K562 (cell line): Measurements from ENCODE around the gene MYH15. TPM values are rescaled to one million over a fixed set of nuclear protein-coding genes. Genes with fewer than 3 reads are reported as not detected.

ENCODE experiments used
- ATAC-seq: fragments of 200-7000 bp; cut with Tn5 transposase; 3 replicates; pipeline ENCODE4 v1.9.1; 2020; ENCODE audit warnings: moderate library complexity
- BruUV-seq: library from RNA; stranded (reverse); fragments of 400-500 nt; replicated peaks from 2 replicates; lab custom pipeline; 2021; lab: Mats Ljungman, UMichigan
- CTCF ChIA-PET: fragments of 300-600 bp; formaldehyde crosslinking; extraction: SDS; loops from one replicate; lab custom pipeline; 2021; ENCODE audit warnings: low intra/inter-chr PET ratio; lab: Yijun Ruan, JAX
- POLR2A ChIA-PET: fragments of 300-600, 350-650 bp; sonication (Branson Sonifier 250); formaldehyde crosslinking; extraction: SDS; loops from one replicate; lab custom pipeline; 2021; ENCODE audit warnings: antibody characterized with exemption, inconsistent platforms; lab: Yijun Ruan, JAX
- DNase-seq, 4 experiments: peaks; one replicate each; pipeline versions ENCODE4 v3.0.0 to v3.0.0-alpha.2; 2011 to 2018; ENCODE audit warnings: low spot score in 3 of 4, mixed read lengths in 3 of 4; ENCODE audit errors: extremely low read depth in 1 of 4
- FAIRE-seq: peaks from 2 replicates; lab custom pipeline; 2011; peaks lifted over from hg19 to GRCh38; lab: Jason Lieb, UNC
- H2AFZ ChIP-seq: 2 replicates; pipeline ENCODE4 v1.6.0; 2011; ENCODE audit warnings: low read depth, low read length, control low read depth, inconsistent platforms
- H3K27ac ChIP-seq: fragments of 200-600 bp; 3 replicates; pipeline ENCODE4 v1.8.0; 2011; ENCODE audit warnings: low read depth, mild to moderate bottlenecking, control low read depth, inconsistent platforms, low read length, moderate library complexity, mixed read lengths; ENCODE audit errors: extremely low read depth
- H3K27me3 ChIP-seq, 2 experiments: fragments of 300-600 bp in 1 of 2; 2 replicates in 1 of 2; 3 replicates in 1 of 2; pipeline versions ENCODE4 v1.6.0 to v1.8.0; 2011; ENCODE audit warnings: inconsistent platforms in 2 of 2, low read length in 2 of 2, mild to moderate bottlenecking in 1 of 2, mixed read lengths in 1 of 2, moderate library complexity in 1 of 2; ENCODE audit not compliant: control insufficient read depth in 2 of 2, insufficient read depth in 2 of 2
- H3K36me3 ChIP-seq: fragments of 300-600 bp; 3 replicates; pipeline ENCODE4 v1.8.0; 2011; ENCODE audit warnings: mild to moderate bottlenecking, low read length, inconsistent platforms; ENCODE audit not compliant: control insufficient read depth, insufficient read depth
- H3K4me1 ChIP-seq, 2 experiments: fragments of 200-600 bp in 1 of 2; replicated peaks in 1 of 2; 2 replicates in 1 of 2; 3 replicates in 1 of 2; pipeline versions ENCODE4 v1.5.1 to v1.8.0; 2011; ENCODE audit warnings: inconsistent platforms in 2 of 2, low read length in 2 of 2, mild to moderate bottlenecking in 1 of 2, mixed read lengths in 1 of 2, moderate library complexity in 1 of 2; ENCODE audit not compliant: control insufficient read depth in 2 of 2, insufficient read depth in 2 of 2
- H3K4me2 ChIP-seq: 2 replicates; pipeline ENCODE4 v1.6.1; 2011; ENCODE audit warnings: low read length, control low read depth, inconsistent platforms, mixed read lengths; ENCODE audit not compliant: insufficient read depth
- H3K4me3 ChIP-seq: fragments of 200-600 bp; sonication (generic), shearing (Covaris generic); 2 replicates; pipeline ENCODE4 v1.5.1; 2016; ENCODE audit warnings: control low read depth, inconsistent platforms
- H3K79me2 ChIP-seq: fragments of 200-600 bp; 3 replicates; pipeline ENCODE4 v1.8.0; 2011; ENCODE audit warnings: low read length, inconsistent platforms; ENCODE audit not compliant: control insufficient read depth, insufficient read depth
- H3K9ac ChIP-seq, 2 experiments: 2 replicates each; pipeline versions ENCODE4 v1.6.0 to v1.6.1; 2011; ENCODE audit warnings: low read depth in 2 of 2, low read length in 2 of 2, control low read depth in 1 of 2, inconsistent platforms in 1 of 2, mild to moderate bottlenecking in 1 of 2, mixed read lengths in 1 of 2; ENCODE audit not compliant: insufficient read depth in 1 of 2
- H3K9me1 ChIP-seq: one replicate; pipeline ENCODE4 v1.6.0; 2011; ENCODE audit warnings: inconsistent platforms, mild to moderate bottlenecking, low read length, moderate library complexity; ENCODE audit not compliant: control insufficient read depth, insufficient read depth
- H3K9me3 ChIP-seq: replicated peaks from 2 replicates; pipeline ENCODE4 v1.5.1; 2011; ENCODE audit warnings: low read depth, low read length, inconsistent platforms; ENCODE audit not compliant: control insufficient read depth, insufficient read depth
- H4K20me1 ChIP-seq: replicated peaks from 2 replicates; pipeline ENCODE4 v1.6.1; 2011; ENCODE audit warnings: low read length, inconsistent platforms, mixed read lengths; ENCODE audit not compliant: control insufficient read depth, insufficient read depth
- GATAD2B ChIP-seq: fragments of 450-650 bp; IDR thresholded peaks from 2 replicates; pipeline ENCODE4 v1.6.1; 2017; ENCODE audit warnings: mild to moderate bottlenecking, borderline replicate concordance
- HMGN3 ChIP-seq: IDR thresholded peaks from 2 replicates; pipeline ENCODE4 v1.6.1; 2011; ENCODE audit warnings: borderline replicate concordance, low read depth, mild to moderate bottlenecking, mixed read lengths, low read length; ENCODE audit not compliant: insufficient read length; ENCODE audit errors: extremely low read depth
- IRF2 ChIP-seq: sonication (generic); formaldehyde crosslinking; IDR thresholded peaks from 2 replicates; pipeline ENCODE4 v1.8.1; 2022; ENCODE audit warnings: mild to moderate bottlenecking, missing genetic modification reagents
- KAT7 ChIP-seq: sonication (generic); formaldehyde crosslinking; IDR thresholded peaks from 2 replicates; pipeline ENCODE4 v1.8.0; 2022; ENCODE audit warnings: missing genetic modification reagents, mild to moderate bottlenecking, borderline replicate concordance
- NONO ChIP-seq, 2 experiments: fragments of 200-400 bp in 1 of 2; fragments of 450-650 bp in 1 of 2; formaldehyde crosslinking in 1 of 2; IDR thresholded peaks; 2 replicates each; pipeline ENCODE4 v1.6.1; 2017; ENCODE audit warnings: low read depth in 2 of 2, mild to moderate bottlenecking in 2 of 2, moderate library complexity in 2 of 2, low read length in 1 of 2
- ZEB2 ChIP-seq: fragments of 450-650 bp; IDR thresholded peaks from 2 replicates; pipeline ENCODE4 v1.6.1; 2016
- ZKSCAN8 ChIP-seq: fragments of 200-800 bp; sonication (Bioruptor generic); IDR thresholded peaks from 2 replicates; pipeline ENCODE4 v1.6.1; 2016; ENCODE audit warnings: missing genetic modification characterization, missing compliant biosample characterization
- ZNF785 ChIP-seq: fragments of 250-450 bp; sonication (Bioruptor Pico); IDR thresholded peaks from 2 replicates; pipeline ENCODE4 v1.4.0; 2020; ENCODE audit warnings: mild to moderate bottlenecking
- ZNF830 ChIP-seq: fragments of 250-450 bp; sonication (Bioruptor Pico); IDR thresholded peaks from 2 replicates; pipeline ENCODE4 v1.5.0; 2021; ENCODE audit warnings: mild to moderate bottlenecking
- ZSCAN29 ChIP-seq: fragments of 450-650 bp; IDR thresholded peaks from 2 replicates; pipeline ENCODE4 v1.6.1; 2017
- WGBS: fragments of 100-300 bp; shearing (Covaris generic); methylation state at CpG from one replicate; pipeline ENCODE4 v1.1.6; 2016; ENCODE audit warnings: low coverage, mixed read lengths; ENCODE audit not compliant: insufficient coverage; ENCODE audit errors: missing lambda C conversion rate; 5-methylcytosine and 5-hydroxymethylcytosine counted together
- in situ Hi-C: fragments of 300-500 bp; cut with MboI; formaldehyde crosslinking; loops from 4 replicates; pipeline ENCODE4 v1.15.0; 2018; ENCODE audit warnings: inconsistent platforms, mixed read lengths
- intact Hi-C: fragments of 100-400 bp; cut with micrococcal nuclease; formaldehyde crosslinking; loops from 2 replicates; pipeline ENCODE4 v1.14.2; 2022
- polyA plus RNA-seq, 8 experiments: library from polyadenylated mRNA; depleted of rRNA in 4 of 8; stranded (reverse) in 5 of 8; unstranded in 3 of 8; fragments of >200 nt; fragmentation: Nextera tagmentation in 2 of 8; fragmentation: Illumina TruSeq in 1 of 8; extraction: Ambion mirVana in 2 of 8; extraction: Trizol in 1 of 8; gene quantifications; 2 replicates each; pipeline versions ENCODE4 v1.2.1 to v1.2.3, GENCODE V29; 2011 to 2014; ENCODE audit warnings: inconsistent platforms in 1 of 8, missing spikeins in 1 of 8
- total RNA-seq, 7 experiments: library from RNA; depleted of rRNA in 6 of 7; stranded (reverse); fragments of >200 nt in 6 of 7; fragmentation: Illumina TruSeq in 2 of 7; extraction: Trizol in 2 of 7; gene quantifications; 2 replicates each; pipeline versions ENCODE4 v1.2.1 to v1.2.3, GENCODE V29; 2011 to 2021; ENCODE audit warnings: low replicate concordance in 1 of 7
- TF ChIP-seq, protein P1 (sequence below): IDR thresholded peaks from 2 replicates; pipeline ENCODE4 v1.6.1; 2012; ENCODE audit warnings: low read depth, low read length, improper control_type of control experiment, borderline replicate concordance
- TF ChIP-seq, protein P2 (sequence below): fragments of 250-450 bp; sonication (Bioruptor Pico); IDR thresholded peaks from 2 replicates; pipeline ENCODE4 v1.4.0; 2020; ENCODE audit warnings: mild to moderate bottlenecking, moderate library complexity
- TF ChIP-seq, protein P3 (sequence below): fragments of 150-350 bp; IDR thresholded peaks from 2 replicates; pipeline ENCODE4 v1.6.1; 2014; ENCODE audit warnings: low read depth, mild to moderate bottlenecking, low read length, borderline replicate concordance

Gene MYH15
- total and polyA plus RNA-seq, 9 of the 15 experiments (the other 6 are each of a cell fraction or from before 2014, with no cell fraction given) = 0.03 to 0.29 (median 0.12) TPM

DNA sequence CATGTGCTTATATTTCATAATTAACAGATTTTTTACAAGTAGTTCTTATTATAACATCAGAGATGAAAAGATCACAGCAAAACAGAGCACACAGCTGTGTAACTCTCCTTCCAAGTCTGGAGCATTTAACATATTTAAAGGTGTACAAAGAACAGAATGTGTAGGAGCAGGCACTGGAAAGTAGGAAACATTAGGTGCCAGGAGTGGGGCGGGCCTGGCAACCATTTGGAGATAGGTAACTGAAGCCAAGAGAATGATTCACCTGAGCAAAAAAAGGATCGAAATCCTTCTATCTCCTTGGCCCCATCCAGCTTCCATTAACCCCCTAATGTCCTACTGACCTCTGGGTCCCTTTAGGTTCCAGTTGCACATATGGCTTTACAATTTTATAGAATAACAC, 2.3 kb upstream of the MYH15 start:
- in situ Hi-C loops = no loop called here
- POLR2A ChIA-PET = no interaction called here
- WGBS = 5% methylated on average over 2 of the region's 2 CpGs

More for the DNA sequence above, 2.3 kb upstream of the MYH15 start:
- Histone ChIP-seq H3K9me1 (no peaks in the 10 kb centered on the region), H2AFZ (no peak overlapping the region), H3K4me3 (no peak overlapping the region), H3K9ac (no peak overlapping the region), H3K27me3 (no peaks in the 10 kb centered on the region), H3K9me3 (no peaks in the 10 kb centered on the region), H4K20me1 (no peaks in the 10 kb centered on the region), H3K36me3 (no peaks in the 10 kb centered on the region), H3K79me2 (no peaks in the 10 kb centered on the region), H3K4me1 (no peaks in the 10 kb centered on the region), H3K4me2 (no peak overlapping the region), H3K27ac (no peak overlapping the region)
- CTCF ChIA-PET = no interaction called here
- no TSS peak for BruUV-seq
- intact Hi-C loops = no loop called here
- no peak for ATAC-seq
- TF ChIP-seq NONO (IDR thresholded peaks at IDR 0.05; ENCODE audit: low read depth in 2 of 2, low read length in 1 of 2) = no peak
- no peak for TF ChIP-seq ZNF785 (CRISPR knock-in tag)
- TF ChIP-seq ZSCAN29 = no peak
- TF ChIP-seq, protein P1, sequence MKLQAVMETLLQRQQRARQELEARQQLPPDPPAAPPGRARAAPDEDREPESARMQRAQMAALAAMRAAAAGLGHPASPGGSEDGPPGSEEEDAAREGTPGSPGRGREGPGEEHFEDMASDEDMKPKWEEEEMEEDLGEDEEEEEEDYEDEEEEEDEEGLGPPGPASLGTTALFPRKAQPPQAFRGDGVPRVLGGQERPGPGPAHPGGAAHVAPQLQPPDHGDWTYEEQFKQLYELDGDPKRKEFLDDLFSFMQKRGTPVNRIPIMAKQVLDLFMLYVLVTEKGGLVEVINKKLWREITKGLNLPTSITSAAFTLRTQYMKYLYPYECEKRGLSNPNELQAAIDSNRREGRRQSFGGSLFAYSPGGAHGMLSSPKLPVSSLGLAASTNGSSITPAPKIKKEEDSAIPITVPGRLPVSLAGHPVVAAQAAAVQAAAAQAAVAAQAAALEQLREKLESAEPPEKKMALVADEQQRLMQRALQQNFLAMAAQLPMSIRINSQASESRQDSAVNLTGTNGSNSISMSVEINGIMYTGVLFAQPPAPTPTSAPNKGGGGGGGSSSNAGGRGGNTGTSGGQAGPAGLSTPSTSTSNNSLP = no peak
- TF ChIP-seq ZKSCAN8 (CRISPR knock-in tag) = no peak
- TF ChIP-seq, protein P2, sequence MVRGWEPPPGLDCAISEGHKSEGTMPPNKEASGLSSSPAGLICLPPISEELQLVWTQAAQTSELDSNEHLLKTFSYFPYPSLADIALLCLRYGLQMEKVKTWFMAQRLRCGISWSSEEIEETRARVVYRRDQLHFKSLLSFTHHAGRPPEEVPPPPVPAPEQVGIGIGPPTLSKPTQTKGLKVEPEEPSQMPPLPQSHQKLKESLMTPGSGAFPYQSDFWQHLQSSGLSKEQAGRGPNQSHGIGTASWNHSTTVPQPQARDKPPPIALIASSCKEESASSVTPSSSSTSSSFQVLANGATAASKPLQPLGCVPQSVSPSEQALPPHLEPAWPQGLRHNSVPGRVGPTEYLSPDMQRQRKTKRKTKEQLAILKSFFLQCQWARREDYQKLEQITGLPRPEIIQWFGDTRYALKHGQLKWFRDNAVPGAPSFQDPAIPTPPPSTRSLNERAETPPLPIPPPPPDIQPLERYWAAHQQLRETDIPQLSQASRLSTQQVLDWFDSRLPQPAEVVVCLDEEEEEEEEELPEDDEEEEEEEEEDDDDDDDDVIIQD (CRISPR knock-in tag) = no peak
- TF ChIP-seq IRF2 (CRISPR knock-in tag) = no peak
- TF ChIP-seq HMGN3 = no peak
- TF ChIP-seq, protein P3, sequence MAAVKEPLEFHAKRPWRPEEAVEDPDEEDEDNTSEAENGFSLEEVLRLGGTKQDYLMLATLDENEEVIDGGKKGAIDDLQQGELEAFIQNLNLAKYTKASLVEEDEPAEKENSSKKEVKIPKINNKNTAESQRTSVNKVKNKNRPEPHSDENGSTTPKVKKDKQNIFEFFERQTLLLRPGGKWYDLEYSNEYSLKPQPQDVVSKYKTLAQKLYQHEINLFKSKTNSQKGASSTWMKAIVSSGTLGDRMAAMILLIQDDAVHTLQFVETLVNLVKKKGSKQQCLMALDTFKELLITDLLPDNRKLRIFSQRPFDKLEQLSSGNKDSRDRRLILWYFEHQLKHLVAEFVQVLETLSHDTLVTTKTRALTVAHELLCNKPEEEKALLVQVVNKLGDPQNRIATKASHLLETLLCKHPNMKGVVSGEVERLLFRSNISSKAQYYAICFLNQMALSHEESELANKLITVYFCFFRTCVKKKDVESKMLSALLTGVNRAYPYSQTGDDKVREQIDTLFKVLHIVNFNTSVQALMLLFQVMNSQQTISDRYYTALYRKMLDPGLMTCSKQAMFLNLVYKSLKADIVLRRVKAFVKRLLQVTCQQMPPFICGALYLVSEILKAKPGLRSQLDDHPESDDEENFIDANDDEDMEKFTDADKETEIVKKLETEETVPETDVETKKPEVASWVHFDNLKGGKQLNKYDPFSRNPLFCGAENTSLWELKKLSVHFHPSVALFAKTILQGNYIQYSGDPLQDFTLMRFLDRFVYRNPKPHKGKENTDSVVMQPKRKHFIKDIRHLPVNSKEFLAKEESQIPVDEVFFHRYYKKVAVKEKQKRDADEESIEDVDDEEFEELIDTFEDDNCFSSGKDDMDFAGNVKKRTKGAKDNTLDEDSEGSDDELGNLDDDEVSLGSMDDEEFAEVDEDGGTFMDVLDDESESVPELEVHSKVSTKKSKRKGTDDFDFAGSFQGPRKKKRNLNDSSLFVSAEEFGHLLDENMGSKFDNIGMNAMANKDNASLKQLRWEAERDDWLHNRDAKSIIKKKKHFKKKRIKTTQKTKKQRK = no peak
- TF ChIP-seq ZEB2 = no peak
- TF ChIP-seq GATAD2B = no peak
- TF ChIP-seq ZNF830 (CRISPR knock-in tag) = no peak
- no peak for TF ChIP-seq KAT7
- no peak for FAIRE-seq
- no peak for DNase-seq
